Right renal cortex interstitium (tissue), 3 donors: ENCODE measurements around the gene TUBD1. TPM values are rescaled to one million over a fixed set of nuclear protein-coding genes. Genes with fewer than 3 reads are reported as not detected.
"Not testable (repeated sequence)": the region's sequence is repeated elsewhere in the genome, so short reads cannot be mapped to it uniquely, and the experiment has no call there.

Experiments
- DNase-seq, 3 donors: peaks; one replicate each; pipeline ENCODE4 v3.0.0-alpha.2; 2013; ENCODE audit warnings: low read depth in 3 of 3, low spot score in 2 of 3
- polyA plus RNA-seq, 3 donors: library from polyadenylated mRNA; unstranded; fragments of 120-200 nt; gene quantifications; one replicate each; pipeline ENCODE4 v1.2.1, GENCODE V29; 2013; ENCODE audit not compliant: insufficient read length in 3 of 3

TUBD1 gene
- 10 to 100 TPM; 22.6 to 23.3 (median 23.2) TPM for polyA plus RNA-seq

GRCh38 chr17:59892924-59893675 lies at the start of gene TUBD1, which contains the start of gene RPS6KB1:
TUBD1 (minus strand) TSS chr17:59892943; CDS start chr17:59891002, 1,941 bp downstream.
RPS6KB1 (plus strand) TSS chr17:59893121; CDS start chr17:59893185, 64 bp downstream.
- peak; percentile 97 to 99 (median 99) for DNase-seq

DNA sequence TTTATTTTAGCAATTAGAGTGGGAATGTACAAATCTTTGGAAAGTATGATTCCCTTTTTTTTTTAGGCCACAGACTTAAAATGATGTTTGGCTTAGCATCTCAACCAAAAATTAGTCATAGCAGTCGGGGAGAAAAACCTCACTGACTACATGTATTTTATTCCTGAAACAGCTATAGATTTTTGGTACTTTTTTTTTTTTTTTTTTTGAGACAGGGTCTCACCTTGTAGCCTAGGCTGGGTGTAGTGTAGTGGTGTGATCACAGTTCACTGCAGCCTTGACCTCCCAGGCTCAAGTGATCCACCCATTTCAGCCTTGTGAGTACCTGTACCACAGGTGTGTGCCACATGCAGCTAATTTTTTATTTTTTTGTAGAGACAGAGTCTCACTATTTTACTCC lies 48.4 kb upstream of the TUBD1 start:
- DNase-seq, result no peak

GRCh38 chr17:59940697-59941096 lies 48.0 kb upstream of the TUBD1 start:
- DNase-seq, result not testable (repeated sequence)

DNA sequence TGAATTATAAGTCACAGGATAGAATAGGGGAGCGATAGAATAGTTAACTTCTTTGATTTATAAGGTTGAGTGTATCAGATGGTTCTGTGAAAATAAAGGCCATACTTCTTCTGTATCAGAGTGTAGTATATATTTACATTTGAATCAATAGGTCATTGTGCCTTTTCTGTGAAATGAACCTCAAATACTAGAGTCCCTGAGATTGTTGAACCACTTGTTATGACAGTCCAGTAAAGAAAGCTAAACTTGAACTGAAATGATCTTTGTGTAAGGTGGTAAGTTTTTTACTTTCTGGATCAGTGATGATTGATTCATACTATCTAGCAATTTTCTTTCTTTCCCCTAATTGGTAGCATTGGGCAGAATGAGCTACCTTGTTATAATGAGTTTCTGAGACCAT lies 40.6 kb upstream of the TUBD1 start:
- not testable (repeated sequence) for DNase-seq

DNA sequence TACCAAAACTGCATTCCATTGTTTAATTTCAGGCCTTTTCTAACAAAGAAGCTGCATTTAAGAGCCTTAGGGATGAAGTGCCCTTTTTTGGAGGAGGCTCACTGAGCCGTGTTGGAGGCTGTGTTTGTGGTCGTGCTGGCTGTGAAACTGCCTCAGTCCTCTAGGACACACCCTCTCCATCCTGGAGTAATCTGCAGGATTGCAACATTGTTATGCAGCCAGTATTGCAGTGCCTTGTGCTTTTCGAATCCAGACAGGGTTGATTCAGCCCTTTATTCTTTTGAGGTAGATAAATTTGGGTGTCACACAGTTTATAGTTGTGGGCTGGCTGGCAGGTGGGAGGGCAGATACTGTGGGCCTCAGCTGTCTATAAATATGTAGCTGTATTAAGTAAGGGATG lies 38.0 kb upstream of the TUBD1 start:
- DNase-seq, result not testable (repeated sequence)

- DNase-seq, result not testable (repeated sequence)
These were observed 37.4 kb upstream of the TUBD1 start for GRCh38 chr17:59930121-59930520.

DNA sequence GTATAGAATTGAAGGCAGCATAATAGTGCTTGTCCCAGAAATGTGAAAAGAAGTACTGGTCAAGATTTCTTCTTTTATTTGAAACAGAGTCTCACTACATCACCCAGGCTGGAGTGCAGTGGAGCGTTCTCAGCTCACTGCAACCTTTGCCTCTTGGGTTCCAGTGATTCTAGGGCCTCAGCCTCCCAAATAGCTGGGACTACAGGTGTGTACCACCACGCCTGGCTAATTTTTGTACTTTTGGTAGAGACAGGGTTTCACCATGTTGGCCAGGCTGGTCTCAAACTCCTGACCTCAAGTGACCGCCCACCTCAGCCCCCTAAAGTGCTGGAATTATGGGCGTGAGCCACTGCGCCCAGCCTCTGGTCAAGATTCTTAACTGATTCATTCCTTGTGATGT lies 27.9 kb upstream of the TUBD1 start:
- not testable (repeated sequence) for DNase-seq

GRCh38 chr17:59916446-59916845 lies 23.7 kb upstream of the TUBD1 start:
- DNase-seq, result no peak

DNA sequence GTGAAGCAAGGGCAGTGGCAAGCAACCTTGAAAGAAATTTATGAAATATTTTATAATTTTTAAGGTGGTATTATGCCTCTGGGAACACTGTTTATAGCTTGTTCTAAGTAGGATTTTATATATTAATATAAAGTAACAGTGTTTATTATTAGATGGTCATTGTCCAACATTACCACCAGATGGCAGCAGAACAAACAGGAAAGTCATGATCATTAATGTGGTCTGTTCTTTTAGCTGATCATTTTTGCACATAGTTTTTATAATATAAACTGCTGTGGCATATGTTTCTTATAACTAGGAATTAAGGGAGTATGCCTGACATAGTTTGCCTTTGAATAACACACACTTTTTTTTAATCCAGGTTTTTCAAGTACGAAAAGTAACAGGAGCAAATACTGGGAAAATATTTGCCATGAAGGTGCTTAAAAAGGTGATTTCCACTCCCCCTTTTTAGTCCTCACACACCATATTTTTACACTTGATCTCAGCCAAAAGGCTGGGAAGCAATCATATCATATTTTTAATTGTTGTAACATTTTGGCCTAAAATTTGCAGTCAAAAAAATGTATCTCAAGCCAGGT lies 21.6 kb upstream of the TUBD1 start:
- DNase-seq, result peak in 1 of 3 donors; percentile 24

- no peak for DNase-seq
These were observed 14.7 kb upstream of the TUBD1 start for GRCh38 chr17:59907467-59907866.

DNA sequence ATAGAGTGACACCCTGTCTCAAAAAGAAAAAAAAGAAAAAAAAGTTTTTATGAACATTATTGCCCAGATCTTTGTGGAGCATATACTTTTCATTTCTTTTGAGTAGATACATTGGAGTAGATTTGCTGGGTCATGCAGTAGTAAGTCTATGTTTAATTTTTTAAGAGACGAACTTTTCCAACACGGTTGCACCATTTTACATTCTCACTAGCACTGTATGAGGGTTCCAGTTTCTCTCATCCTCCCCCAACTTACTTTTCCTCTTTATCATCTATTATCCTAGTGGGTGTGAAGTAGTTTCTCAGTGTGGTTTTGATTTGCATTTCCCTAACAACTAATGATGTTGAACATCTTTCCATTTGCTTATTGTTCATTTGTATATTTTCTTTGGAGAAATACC lies 10.7 kb upstream of the TUBD1 start:
- no peak for DNase-seq

DNA sequence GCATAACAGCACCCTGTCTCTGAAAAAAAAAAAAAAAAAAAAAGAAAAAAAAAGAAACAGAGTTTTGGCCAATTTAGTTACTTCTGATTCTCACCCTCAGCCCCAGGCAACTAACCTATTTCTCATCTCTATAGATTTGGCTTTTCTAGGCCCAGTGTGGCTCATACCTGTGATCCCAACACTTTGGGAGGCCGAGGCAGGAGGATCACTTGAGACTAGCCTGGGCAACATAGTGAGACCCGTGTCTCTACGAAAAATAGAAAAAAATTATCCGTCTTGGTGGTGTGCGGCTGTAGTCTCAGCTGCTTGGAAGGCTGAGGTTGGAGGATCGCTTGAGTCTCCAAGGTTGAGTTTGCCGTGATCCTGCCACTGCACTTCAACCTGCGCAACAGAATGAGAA lies 8.9 kb upstream of the TUBD1 start:
- no peak for DNase-seq

GRCh38 chr17:59899099-59899498 lies 6.4 kb upstream of the TUBD1 start:
- no peak for DNase-seq

DNA sequence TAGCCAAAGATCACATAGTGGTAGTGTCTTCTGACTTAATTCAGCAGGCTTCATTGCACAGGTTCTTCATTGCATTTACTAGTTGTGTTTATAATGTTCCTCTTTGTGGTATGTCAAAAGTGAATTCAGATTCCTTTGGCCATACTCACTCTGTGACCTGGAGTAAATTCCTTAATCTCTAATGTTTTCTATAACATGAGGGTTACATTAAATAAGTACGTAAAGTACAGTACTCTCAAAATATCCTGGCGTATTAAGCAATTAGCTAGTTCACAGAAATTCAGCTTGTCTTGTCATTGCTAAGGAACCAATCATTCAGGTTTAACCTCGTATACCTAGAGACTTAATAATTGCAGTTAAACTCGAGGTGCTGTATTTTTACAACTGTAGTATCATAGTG lies 4.3 kb upstream of the TUBD1 start:
- no peak for DNase-seq

- DNase-seq, result peak in 1 of 3 donors; percentile 49
These were observed 945 bp upstream of the TUBD1 start for GRCh38 chr17:59893676-59894100.

DNA sequence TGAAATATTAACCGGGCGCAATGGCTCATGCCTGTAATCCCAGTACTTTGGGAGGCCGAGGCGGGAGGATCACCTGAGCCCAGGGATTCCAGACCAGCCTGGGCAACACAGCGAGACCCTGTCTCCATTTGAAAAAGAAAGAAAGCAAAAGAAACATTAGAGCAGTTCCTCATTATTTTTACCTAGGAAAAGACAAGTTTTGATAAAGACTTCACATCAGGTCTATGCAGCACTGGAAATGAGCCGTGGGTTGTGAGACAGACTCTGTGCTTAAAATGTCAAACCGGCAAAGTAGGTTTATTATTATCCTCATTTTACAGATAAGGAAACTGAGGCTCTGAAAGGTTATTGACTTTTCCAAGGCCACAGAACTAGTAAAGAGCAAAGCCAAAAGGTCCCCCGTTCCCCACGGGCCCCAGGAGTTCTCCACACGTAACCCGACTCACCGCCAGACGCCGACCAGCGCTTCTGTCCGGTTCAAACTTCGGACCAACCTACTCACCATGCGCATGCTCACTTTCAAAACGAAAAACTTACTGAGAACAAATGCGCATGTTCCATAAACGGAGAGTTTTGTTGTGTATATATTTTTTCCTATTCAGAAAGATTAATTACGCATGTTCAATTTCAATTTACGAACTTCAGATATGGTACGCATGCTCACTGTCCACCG lies 356 bp downstream of the TUBD1 start:
- peak in 1 of 3 donors; percentile 7 for DNase-seq

GRCh38 chr17:59890720-59891119 lies 2.0 kb downstream of the TUBD1 start:
- DNase-seq, result no peak

DNA sequence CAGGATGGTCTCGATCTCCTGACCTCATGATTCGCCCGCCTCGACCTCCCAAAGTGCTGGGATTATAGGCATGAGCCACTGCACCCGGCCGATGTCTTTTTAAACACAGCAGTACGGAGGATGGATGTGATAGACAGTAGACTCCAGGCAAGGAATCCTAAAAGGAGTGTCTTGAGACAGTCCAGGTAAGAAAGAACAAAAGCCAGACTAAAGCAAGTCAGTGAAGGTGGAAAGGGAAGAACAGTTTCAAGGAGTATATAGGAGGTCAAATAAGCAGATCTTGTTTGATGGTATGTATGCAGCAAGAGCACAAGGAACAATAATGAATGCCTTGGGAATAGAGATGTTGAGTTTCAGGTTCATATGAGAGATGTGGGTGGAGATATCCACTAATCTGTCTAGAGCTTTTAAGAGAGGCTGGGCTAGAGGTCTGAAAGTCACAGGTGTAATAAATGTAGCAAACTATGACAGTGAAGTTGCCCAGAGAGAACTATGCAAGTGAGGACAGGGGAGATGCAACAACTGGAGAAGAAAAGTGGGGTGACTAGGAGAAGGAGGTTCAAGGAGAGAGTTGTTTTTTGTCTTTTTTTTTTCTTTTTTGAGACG lies 4.5 kb downstream of the TUBD1 start:
- DNase-seq, result no peak

GRCh38 chr17:59884861-59885260 lies 7.9 kb downstream of the TUBD1 start:
- no peak for DNase-seq

GRCh38 chr17:59878624-59879023 lies 14.1 kb downstream of the TUBD1 start:
- no peak for DNase-seq

- no peak for DNase-seq
These were observed 14.8 kb downstream of the TUBD1 start for GRCh38 chr17:59877965-59878364.
